Esophagus muscularis mucosa (tissue), 4 donors: ENCODE measurements around the gene CIAO1. TPM values are rescaled to one million over a fixed set of nuclear protein-coding genes. Genes with fewer than 3 reads are reported as not detected.
"Not testable (repeated sequence)": the region's sequence is repeated elsewhere in the genome, so short reads cannot be mapped to it uniquely, and the experiment has no call there.

Experiments
- DNase-seq: peaks from one replicate; pipeline ENCODE4 v3.0.0-alpha.2; 2017; ENCODE audit errors: extremely low spot score
- H3K27ac ChIP-seq, 4 donors: fragments of 200-600 bp; sonication (generic); replicated peaks in 1 of 4; 1 replicate in 3 of 4; 2 replicates in 1 of 4; pipeline ENCODE4 v1.5.1; 2016 to 2019; ENCODE audit warnings: mild to moderate bottlenecking in 1 of 4
- H3K27me3 ChIP-seq, 4 donors: fragments of 200-600 bp; sonication (generic); one replicate each; pipeline versions ENCODE4 v1.5.1 to v1.6.0; 2016 to 2019
- H3K36me3 ChIP-seq, 4 donors: fragments of 200-600 bp; sonication (generic); one replicate each; pipeline ENCODE4 v1.5.1; 2016 to 2019
- H3K4me1 ChIP-seq, 4 donors: fragments of 200-600 bp; sonication (generic); one replicate each; pipeline ENCODE4 v1.5.1; 2016 to 2019
- H3K4me3 ChIP-seq, 4 donors: fragments of 200-600 bp; sonication (generic); 1 replicate in 2 of 4; 2 replicates in 2 of 4; pipeline ENCODE4 v1.5.1; 2016 to 2019; ENCODE audit warnings: mild to moderate bottlenecking in 4 of 4, moderate library complexity in 1 of 4
- H3K9me3 ChIP-seq, 4 donors: fragments of 200-600 bp; sonication (generic); 1 replicate in 3 of 4; 2 replicates in 1 of 4; pipeline ENCODE4 v1.5.1; 2016 to 2019
- EP300 ChIP-seq: sonication (generic); formaldehyde crosslinking; IDR thresholded peaks from one replicate; pipeline ENCODE4 v1.6.1; 2017; ENCODE audit warnings: antibody characterized with exemption
- POLR2A ChIP-seq: fragments of 450-650 bp; IDR thresholded peaks from one replicate; pipeline ENCODE4 v1.6.1; 2017; ENCODE audit warnings: antibody characterized with exemption, moderate library complexity, mild to moderate bottlenecking, low read depth
- POLR2AphosphoS5 ChIP-seq, 2 donors: sonication (generic); formaldehyde crosslinking; IDR thresholded peaks; one replicate each; pipeline ENCODE4 v1.6.1; 2017; ENCODE audit warnings: antibody characterized with exemption in 2 of 2
- WGBS: methylation state at CpG from one replicate; pipeline ENCODE4 v1.1.5; 2018; 5-methylcytosine and 5-hydroxymethylcytosine counted together
- intact Hi-C: fragments of 100-400 bp; cut with DNase I; formaldehyde crosslinking; loops from one replicate; pipeline ENCODE4 v1.15.1; 2023
- total RNA-seq, 4 donors: library from RNA; depleted of rRNA; stranded (reverse); fragments of >200 nt; gene quantifications; one replicate each; pipeline versions ENCODE4 v1.1.0 to v1.2.1, GENCODE V29; 2016
- TF ChIP-seq, protein P1 (sequence below), 3 experiments: fragments of 200-600 bp in 2 of 3; fragments of 450-650 bp in 1 of 3; sonication (generic) in 2 of 3; IDR thresholded peaks; one replicate each; pipeline ENCODE4 v1.5.1; 2017 to 2019; ENCODE audit warnings: antibody characterized with exemption in 3 of 3, mild to moderate bottlenecking in 2 of 3, moderate library complexity in 1 of 3

Gene CIAO1
- total RNA-seq, result 100 to 1,000 TPM in 1 of 4 donors, 10 to 100 TPM in 3; 76.4 to 101 (median 92.5) TPM

DNA sequence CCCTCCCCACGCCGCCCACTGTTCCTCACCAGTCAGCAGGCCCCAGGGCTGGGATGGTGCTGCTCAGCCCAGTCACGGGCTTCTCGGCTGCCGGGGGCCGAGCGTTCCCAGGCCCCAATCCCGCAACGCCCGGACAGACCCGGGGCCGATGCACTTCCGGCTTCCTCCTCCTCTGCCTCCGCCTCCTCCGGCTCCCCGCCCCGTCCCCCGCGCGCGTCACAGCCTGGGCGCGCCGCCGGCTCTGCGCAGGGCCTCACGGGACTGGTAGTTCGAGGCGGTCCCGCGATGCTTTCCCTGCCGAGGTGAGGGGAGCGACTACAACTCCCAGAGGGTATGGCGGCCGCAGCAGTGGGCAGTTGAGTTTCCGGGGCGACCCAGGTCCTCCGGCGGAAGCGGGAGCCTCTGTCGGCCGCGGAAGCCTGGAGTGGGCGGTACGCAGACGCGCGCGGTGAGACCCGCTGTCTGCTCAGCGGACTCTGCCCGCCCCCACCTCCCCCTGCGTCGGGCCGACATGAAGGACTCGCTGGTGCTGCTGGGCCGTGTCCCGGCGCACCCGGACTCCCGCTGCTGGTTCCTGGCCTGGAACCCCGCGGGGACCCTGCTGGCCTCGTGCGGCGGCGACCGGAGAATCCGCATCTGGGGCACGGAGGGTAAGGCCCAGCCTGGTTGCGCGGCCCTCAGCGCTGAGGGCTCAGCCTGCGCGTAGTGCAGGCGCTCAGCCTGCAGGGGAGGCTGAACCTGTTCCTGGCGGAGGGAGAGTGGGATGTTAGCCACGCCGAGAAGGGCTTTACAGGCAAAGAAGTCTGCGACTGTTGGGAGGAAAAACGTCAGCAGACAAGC is at the start of gene CIAO1, which contains the start of gene TMEM127:
CIAO1 (plus strand) TSS at position 386 of the 840 bp plus-strand sequence; CDS start at position 512, 126 bp downstream.
TMEM127 (minus strand) TSS at position 158 of the 840 bp plus-strand sequence. CDS start 616 bp downstream, outside the sequence.
- peak; percentile 96 to 99 for TF ChIP-seq POLR2AphosphoS5 (IDR thresholded peaks at IDR 0.05)
- TF ChIP-seq POLR2A, result peak; percentile 90
- TF ChIP-seq, protein P1, sequence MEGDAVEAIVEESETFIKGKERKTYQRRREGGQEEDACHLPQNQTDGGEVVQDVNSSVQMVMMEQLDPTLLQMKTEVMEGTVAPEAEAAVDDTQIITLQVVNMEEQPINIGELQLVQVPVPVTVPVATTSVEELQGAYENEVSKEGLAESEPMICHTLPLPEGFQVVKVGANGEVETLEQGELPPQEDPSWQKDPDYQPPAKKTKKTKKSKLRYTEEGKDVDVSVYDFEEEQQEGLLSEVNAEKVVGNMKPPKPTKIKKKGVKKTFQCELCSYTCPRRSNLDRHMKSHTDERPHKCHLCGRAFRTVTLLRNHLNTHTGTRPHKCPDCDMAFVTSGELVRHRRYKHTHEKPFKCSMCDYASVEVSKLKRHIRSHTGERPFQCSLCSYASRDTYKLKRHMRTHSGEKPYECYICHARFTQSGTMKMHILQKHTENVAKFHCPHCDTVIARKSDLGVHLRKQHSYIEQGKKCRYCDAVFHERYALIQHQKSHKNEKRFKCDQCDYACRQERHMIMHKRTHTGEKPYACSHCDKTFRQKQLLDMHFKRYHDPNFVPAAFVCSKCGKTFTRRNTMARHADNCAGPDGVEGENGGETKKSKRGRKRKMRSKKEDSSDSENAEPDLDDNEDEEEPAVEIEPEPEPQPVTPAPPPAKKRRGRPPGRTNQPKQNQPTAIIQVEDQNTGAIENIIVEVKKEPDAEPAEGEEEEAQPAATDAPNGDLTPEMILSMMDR (IDR thresholded peaks at IDR 0.05), result peak; percentile 10 to 40 (median 11)
- TF ChIP-seq EP300, result no peak
- Histone ChIP-seq H3K27ac (peak within 1 kb of the TSS; percentile 92 to 98 (median 95)), H3K4me3 (peak within 1 kb of the TSS; percentile 88 to 97 (median 92)), H3K9me3 (no peaks in the 10 kb centered on the region), H3K27me3 (no peaks in the 10 kb centered on the region), H3K4me1 (peaks cover 41 to 59% (median 54%) of the 10 kb centered on the region in 4 donors), H3K36me3 (peaks cover 19 to 64% (median 54%) of the 10 kb centered on the region in 4 donors)
- DNase-seq, result peak; percentile 99
- WGBS, result under 1% methylated on average over 45 of the region's 81 CpGs
- intact Hi-C loops, result loop anchor here (2.0 to 10.0 kb wide), 3 partner anchors 41 to 69 kb away; partner anchors contain the start of genes NCAPH, SNRNP200 and STARD7

DNA sequence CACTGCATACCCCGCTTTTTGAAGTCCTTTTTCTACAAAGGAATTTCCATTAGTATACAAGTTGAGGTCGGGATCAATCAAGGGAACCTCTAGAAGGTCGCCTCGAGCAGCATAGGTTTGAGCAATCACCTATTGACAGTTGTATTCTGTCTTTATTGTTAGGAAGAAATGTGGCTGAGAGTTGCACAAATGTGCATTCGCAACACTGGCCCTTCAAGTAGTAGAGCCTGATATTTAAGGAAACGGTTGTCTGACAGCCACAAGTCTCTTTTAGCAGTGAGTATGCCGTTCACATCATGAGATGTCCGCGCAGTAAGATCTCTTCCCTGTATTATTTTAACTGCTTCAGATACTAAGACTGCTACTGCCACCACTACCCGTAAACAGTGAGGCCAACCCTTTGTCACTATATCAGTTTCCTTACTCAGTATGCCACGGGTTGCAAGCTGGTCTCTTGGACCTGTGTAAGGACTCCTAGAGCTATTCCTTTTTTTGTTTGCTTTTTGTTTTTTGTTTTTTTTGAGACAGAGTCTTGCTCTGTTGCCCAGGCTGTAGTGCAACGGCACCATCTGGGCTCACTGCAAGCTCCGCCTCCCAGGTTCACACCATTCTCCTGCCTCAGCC is 47.4 kb upstream of the CIAO1 start:
- no peaks in the 10 kb centered on the region for H3K36me3 ChIP-seq
- 89% methylated on average over 13 of the region's 13 CpGs for WGBS
- TF ChIP-seq, protein P1 (IDR thresholded peaks at IDR 0.05), result no peak
- no peak for TF ChIP-seq EP300
- no peak for TF ChIP-seq POLR2A
- TF ChIP-seq POLR2AphosphoS5 (IDR thresholded peaks at IDR 0.05), result no peak

DNA sequence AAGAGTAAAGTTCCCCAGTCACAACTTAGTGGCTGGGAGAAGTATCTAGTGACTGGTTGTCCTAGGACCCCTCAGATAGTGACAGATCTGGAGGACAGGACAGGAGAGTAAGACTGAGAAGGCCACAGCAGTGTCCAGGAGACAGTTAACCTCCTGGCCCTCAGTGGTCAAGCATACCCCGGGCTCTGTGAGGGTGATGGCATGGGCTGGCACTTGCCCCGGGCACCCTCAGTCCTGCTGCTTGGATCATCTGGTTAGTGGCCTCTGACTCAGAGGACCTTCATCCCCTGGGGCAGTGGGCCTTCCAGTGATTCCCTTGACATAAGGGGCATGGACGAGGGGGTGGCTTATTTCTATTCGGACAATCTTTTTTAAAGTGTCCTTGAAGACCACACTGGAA is 46.1 kb upstream of the CIAO1 start:
- H3K36me3 ChIP-seq, intact Hi-C loops: not testable (repeated sequence)

More for the DNA sequence above, 47.4 kb upstream of the CIAO1 start:
- no peaks in the 10 kb centered on the region for H3K4me1 ChIP-seq
- H3K4me3 ChIP-seq, result no peak overlapping the region
- H3K9me3 ChIP-seq, result no peaks in the 10 kb centered on the region
- DNase-seq, result no peak
- intact Hi-C loops, result no loop called here
- H3K27ac ChIP-seq, result no peak overlapping the region
- no peaks in the 10 kb centered on the region for H3K27me3 ChIP-seq

DNA sequence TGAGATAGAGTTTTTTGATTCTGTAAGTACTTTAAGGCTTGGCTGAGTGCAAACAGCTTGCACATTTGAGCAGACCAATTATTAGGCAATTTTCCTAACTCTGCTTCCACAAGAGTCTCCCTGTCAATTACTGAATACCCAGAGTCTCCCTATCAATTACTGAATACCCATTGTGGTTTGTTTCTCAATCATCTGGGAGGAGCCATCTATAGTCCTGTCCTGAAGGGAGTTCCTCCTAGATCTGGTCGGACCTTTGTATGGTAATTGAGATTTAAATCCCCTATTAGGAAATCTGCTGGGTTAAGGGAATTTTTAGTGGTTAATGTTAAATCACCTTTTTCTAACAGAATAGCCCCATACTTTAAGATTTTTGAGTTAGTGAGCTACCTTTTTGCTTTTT is 44.9 kb upstream of the CIAO1 start:
- not testable (repeated sequence) for H3K36me3 ChIP-seq, H3K27ac ChIP-seq
- WGBS, result 90% methylated on average over 1 of the region's 1 CpG

More for the DNA sequence above, 46.1 kb upstream of the CIAO1 start:
- H3K4me1 ChIP-seq, DNase-seq, H3K27me3 ChIP-seq, H3K9me3 ChIP-seq, H3K27ac ChIP-seq, H3K4me3 ChIP-seq: not testable (repeated sequence)
- WGBS, result 100% methylated on average over 2 of the region's 4 CpGs

DNA sequence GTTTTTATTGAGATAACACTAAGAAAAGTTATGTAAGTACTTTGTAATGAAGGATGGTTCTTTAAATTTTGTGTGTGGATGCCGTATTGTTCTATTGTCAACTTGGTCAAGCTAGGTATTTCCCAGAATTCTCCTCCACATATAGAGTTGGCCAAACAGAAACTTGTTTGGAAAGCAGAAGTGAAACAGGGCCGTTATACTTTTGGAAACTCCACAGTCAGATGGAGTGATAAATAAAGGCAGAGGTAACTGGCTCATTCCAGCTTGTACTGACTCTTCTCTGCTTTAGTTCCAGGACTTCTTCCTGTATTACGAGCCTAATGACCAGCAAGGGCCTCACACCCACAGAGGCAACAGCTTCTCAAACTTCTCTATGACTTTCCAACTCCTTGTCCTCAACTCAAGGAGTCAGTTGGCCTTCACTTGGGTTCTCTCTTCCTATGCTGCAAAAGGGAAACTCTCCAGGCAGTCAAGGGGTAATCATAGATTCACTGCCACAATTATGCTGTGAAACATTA is 41.0 kb upstream of the CIAO1 start:
- Histone ChIP-seq H3K36me3 (no peaks in the 10 kb centered on the region), H3K27ac (no peak overlapping the region), H3K4me1 (no peaks in the 10 kb centered on the region), H3K4me3 (no peak overlapping the region), H3K27me3 (no peaks in the 10 kb centered on the region), H3K9me3 (no peaks in the 10 kb centered on the region)
- intact Hi-C loops, result no loop called here
- DNase-seq, result no peak
- TF ChIP-seq POLR2AphosphoS5 (IDR thresholded peaks at IDR 0.05), result no peak
- no peak for TF ChIP-seq POLR2A
- no peak for TF ChIP-seq EP300
- TF ChIP-seq, protein P1 (IDR thresholded peaks at IDR 0.05), result no peak
- 73% methylated on average over 3 of the region's 3 CpGs for WGBS

More for the DNA sequence above, 44.9 kb upstream of the CIAO1 start:
- intact Hi-C loops, DNase-seq, H3K9me3 ChIP-seq, H3K4me1 ChIP-seq, H3K4me3 ChIP-seq, H3K27me3 ChIP-seq: not testable (repeated sequence)
